Natural killer cell (primary cell): ENCODE data around the gene C3orf20. TPM values are rescaled to one million over a fixed set of nuclear protein-coding genes. Genes with fewer than 3 reads are reported as not detected.

Source experiments
- ATAC-seq, 3 donors: fragments of 150-1000 bp in 2 of 3; fragments of 200-7000 bp in 1 of 3; cut with Tn5 transposase; 1 replicate in 1 of 3; 2 replicates in 2 of 3; pipeline ENCODE4 v1.10.0; 2021; ENCODE audit warnings: mild to moderate bottlenecking in 2 of 3, moderate library complexity in 2 of 3
- DNase-seq, 2 donors: peaks; one replicate each; pipeline versions ENCODE4 v3.0.0 to v3.0.0-alpha.2; 2013 to 2021; ENCODE audit warnings: mixed read lengths in 1 of 2
- H3K27ac ChIP-seq: one replicate; pipeline ENCODE4 v1.5.1; 2013; ENCODE audit warnings: mild to moderate bottlenecking, low read length
- H3K27me3 ChIP-seq: one replicate; pipeline ENCODE4 v1.6.1; 2013; ENCODE audit warnings: low read length; ENCODE audit not compliant: control insufficient read depth, insufficient read depth
- H3K36me3 ChIP-seq: one replicate; pipeline ENCODE4 v1.6.1; 2013; ENCODE audit warnings: low read length; ENCODE audit not compliant: control insufficient read depth, insufficient read depth
- H3K4me1 ChIP-seq: one replicate; pipeline ENCODE4 v1.6.1; 2013; ENCODE audit warnings: low read length; ENCODE audit not compliant: control insufficient read depth, insufficient read depth
- H3K4me3 ChIP-seq: one replicate; pipeline ENCODE4 v1.5.1; 2013; ENCODE audit warnings: low read length
- H3K9me3 ChIP-seq: one replicate; pipeline ENCODE4 v1.6.1; 2013; ENCODE audit warnings: low read length; ENCODE audit not compliant: control insufficient read depth, insufficient read depth
- H3K27ac Mint-ChIP-seq, 2 donors: one replicate each; pipeline ENCODE4 v1.8.0; 2022; ENCODE audit warnings: mild to moderate bottlenecking in 2 of 2, mixed read lengths in 2 of 2, moderate library complexity in 1 of 2
- H3K27me3 Mint-ChIP-seq, 2 donors: one replicate each; pipeline ENCODE4 v1.8.0; 2022; ENCODE audit warnings: low read depth in 2 of 2, mixed read lengths in 2 of 2
- H3K36me3 Mint-ChIP-seq: one replicate; pipeline ENCODE4 v1.8.0; 2022; ENCODE audit warnings: mixed read lengths
- H3K4me1 Mint-ChIP-seq, 2 donors: one replicate each; pipeline ENCODE4 v1.8.0; 2022; ENCODE audit warnings: mixed read lengths in 2 of 2
- H3K4me3 Mint-ChIP-seq: one replicate; pipeline ENCODE4 v1.8.0; 2022; ENCODE audit warnings: mild to moderate bottlenecking, moderate library complexity, mixed read lengths
- H3K9me3 Mint-ChIP-seq, 2 donors: one replicate each; pipeline ENCODE4 v1.8.0; 2022; ENCODE audit warnings: mixed read lengths in 2 of 2
- WGBS: methylation state at CpG from one replicate; pipeline ENCODE4 v1.1.7; 2013; ENCODE audit warnings: missing lambda C conversion rate; ENCODE audit not compliant: insufficient coverage; 5-methylcytosine and 5-hydroxymethylcytosine counted together
- intact Hi-C: fragments of 100-400 bp; cut with micrococcal nuclease; formaldehyde crosslinking; loops from one replicate; pipeline ENCODE4 v1.14.2; 2022
- total RNA-seq, 4 donors: library from RNA; stranded (reverse); fragments of 120-200 nt in 1 of 4; gene quantifications; one replicate each; pipeline versions ENCODE4 v1.2.3 to v1.2.4, GENCODE V29; 2013 to 2022
- TF ChIP-seq, protein P1 (sequence below): fragments of 200-600 bp; IDR thresholded peaks from one replicate; pipeline ENCODE4 v1.8.0; 2022; ENCODE audit warnings: antibody characterized with exemption

C3orf20 gene
- total RNA-seq, 3 donors from 2014 or later (not counting 1 experiment from before 2014, with no cell fraction given) = 0.14 TPM; not detected in 2

- Mint-ChIP-seq H3K9me3 (no peaks in the 10 kb centered on the region), H3K4me1 (peaks cover 24 to 26% of the 10 kb centered on the region in 2 donors), H3K4me3 (no peak overlapping the region), H3K27me3 (peaks cover 5 to 10% of the 10 kb centered on the region in 2 donors), H3K36me3 (no peaks in the 10 kb centered on the region), H3K27ac (no peak overlapping the region)
- Histone ChIP-seq H3K27me3 (no peaks in the 10 kb centered on the region), H3K4me3 (no peak overlapping the region), H3K27ac (no peak overlapping the region), H3K36me3 (no peaks in the 10 kb centered on the region), H3K9me3 (no peaks in the 10 kb centered on the region), H3K4me1 (peaks cover 9% of the 10 kb centered on the region)
- ATAC-seq = no peak
- TF ChIP-seq, protein P1, sequence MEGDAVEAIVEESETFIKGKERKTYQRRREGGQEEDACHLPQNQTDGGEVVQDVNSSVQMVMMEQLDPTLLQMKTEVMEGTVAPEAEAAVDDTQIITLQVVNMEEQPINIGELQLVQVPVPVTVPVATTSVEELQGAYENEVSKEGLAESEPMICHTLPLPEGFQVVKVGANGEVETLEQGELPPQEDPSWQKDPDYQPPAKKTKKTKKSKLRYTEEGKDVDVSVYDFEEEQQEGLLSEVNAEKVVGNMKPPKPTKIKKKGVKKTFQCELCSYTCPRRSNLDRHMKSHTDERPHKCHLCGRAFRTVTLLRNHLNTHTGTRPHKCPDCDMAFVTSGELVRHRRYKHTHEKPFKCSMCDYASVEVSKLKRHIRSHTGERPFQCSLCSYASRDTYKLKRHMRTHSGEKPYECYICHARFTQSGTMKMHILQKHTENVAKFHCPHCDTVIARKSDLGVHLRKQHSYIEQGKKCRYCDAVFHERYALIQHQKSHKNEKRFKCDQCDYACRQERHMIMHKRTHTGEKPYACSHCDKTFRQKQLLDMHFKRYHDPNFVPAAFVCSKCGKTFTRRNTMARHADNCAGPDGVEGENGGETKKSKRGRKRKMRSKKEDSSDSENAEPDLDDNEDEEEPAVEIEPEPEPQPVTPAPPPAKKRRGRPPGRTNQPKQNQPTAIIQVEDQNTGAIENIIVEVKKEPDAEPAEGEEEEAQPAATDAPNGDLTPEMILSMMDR = no peak
- intact Hi-C loops = no loop called here
- WGBS = 94% methylated on average over 8 of the region's 9 CpGs
- no peak for DNase-seq
Measured at GRCh38 chr3:14646589-14647413, 28.1 kb upstream of the C3orf20 start.

- H3K4me3 ChIP-seq = no peak overlapping the region
- TF ChIP-seq, protein P1 = no peak
- no peak for DNase-seq
- no peak overlapping the region for H3K27ac Mint-ChIP-seq
- no peaks in the 10 kb centered on the region for H3K36me3 ChIP-seq
- H3K27ac ChIP-seq = no peak overlapping the region
- H3K27me3 Mint-ChIP-seq = peaks cover 2 to 5% of the 10 kb centered on the region in 2 donors
- WGBS = 62% methylated on average over 18 of the region's 19 CpGs
- H3K4me1 Mint-ChIP-seq = peaks cover 34 to 40% of the 10 kb centered on the region in 2 donors
- peaks cover 19% of the 10 kb centered on the region for H3K4me1 ChIP-seq
- H3K36me3 Mint-ChIP-seq = no peaks in the 10 kb centered on the region
- H3K9me3 Mint-ChIP-seq = no peaks in the 10 kb centered on the region
- ATAC-seq = no peak
- H3K9me3 ChIP-seq = no peaks in the 10 kb centered on the region
- intact Hi-C loops = no loop called here
- H3K27me3 ChIP-seq = no peaks in the 10 kb centered on the region
- H3K4me3 Mint-ChIP-seq = peak overlapping the region; percentile 47
Measured at GRCh38 chr3:14647976-14648955, 26.7 kb upstream of the C3orf20 start.

- ATAC-seq = no peak
Measured at GRCh38 chr3:14649466-14649865, 25.5 kb upstream of the C3orf20 start.

More at GRCh38 chr3:14649466-14649865, 25.5 kb upstream of the C3orf20 start:
- Mint-ChIP-seq H3K9me3 (no peaks in the 10 kb centered on the region), H3K27me3 (no peaks in the 10 kb centered on the region), H3K27ac (no peak overlapping the region), H3K4me1 (peaks cover 45 to 51% of the 10 kb centered on the region in 2 donors), H3K36me3 (no peaks in the 10 kb centered on the region), H3K4me3 (peak overlapping the region; percentile 98)
- Histone ChIP-seq H3K27me3 (no peaks in the 10 kb centered on the region), H3K4me3 (no peak overlapping the region), H3K36me3 (no peaks in the 10 kb centered on the region), H3K9me3 (no peaks in the 10 kb centered on the region), H3K4me1 (peaks cover 19% of the 10 kb centered on the region), H3K27ac (no peak overlapping the region)
- TF ChIP-seq, protein P1 = no peak
- no peak for DNase-seq
- WGBS = 85% methylated on average over 2 of the region's 2 CpGs
- intact Hi-C loops = no loop called here
